ENCODE results near the gene ABI1.

DNA sequence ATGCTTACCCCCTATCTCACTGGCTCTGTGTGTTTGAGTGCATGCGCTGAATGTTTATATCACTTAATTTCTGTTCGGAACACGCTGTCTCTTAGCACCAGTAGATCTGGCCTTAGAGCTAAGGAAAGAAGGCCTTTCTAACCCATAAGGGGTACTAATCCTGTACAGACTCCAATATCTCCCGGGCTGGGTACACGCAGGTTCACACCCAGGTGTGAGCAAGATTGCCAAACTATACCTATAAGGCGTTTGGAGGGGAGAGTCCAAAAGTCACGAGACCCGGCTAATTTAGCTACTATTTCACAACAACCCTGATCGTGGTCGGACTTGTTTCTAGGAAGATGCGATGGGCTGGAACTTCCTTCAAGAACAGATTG lies 164.0 kb downstream of the ABI1 start:
- TF ChIP-seq, protein P1, sequence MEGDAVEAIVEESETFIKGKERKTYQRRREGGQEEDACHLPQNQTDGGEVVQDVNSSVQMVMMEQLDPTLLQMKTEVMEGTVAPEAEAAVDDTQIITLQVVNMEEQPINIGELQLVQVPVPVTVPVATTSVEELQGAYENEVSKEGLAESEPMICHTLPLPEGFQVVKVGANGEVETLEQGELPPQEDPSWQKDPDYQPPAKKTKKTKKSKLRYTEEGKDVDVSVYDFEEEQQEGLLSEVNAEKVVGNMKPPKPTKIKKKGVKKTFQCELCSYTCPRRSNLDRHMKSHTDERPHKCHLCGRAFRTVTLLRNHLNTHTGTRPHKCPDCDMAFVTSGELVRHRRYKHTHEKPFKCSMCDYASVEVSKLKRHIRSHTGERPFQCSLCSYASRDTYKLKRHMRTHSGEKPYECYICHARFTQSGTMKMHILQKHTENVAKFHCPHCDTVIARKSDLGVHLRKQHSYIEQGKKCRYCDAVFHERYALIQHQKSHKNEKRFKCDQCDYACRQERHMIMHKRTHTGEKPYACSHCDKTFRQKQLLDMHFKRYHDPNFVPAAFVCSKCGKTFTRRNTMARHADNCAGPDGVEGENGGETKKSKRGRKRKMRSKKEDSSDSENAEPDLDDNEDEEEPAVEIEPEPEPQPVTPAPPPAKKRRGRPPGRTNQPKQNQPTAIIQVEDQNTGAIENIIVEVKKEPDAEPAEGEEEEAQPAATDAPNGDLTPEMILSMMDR (IDR thresholded peaks at IDR 0.05), result no peak
- TF ChIP-seq POLR2A (IDR thresholded peaks at IDR 0.05), result no peak

Measured in transverse colon (tissue), 3 donors.